Aorta (tissue), 5 donors: ENCODE data around the gene PAF1. TPM values are rescaled to one million over a fixed set of nuclear protein-coding genes. Genes with fewer than 3 reads are reported as not detected.
"Not testable (repeated sequence)": the region's sequence is repeated elsewhere in the genome, so short reads cannot be mapped to it uniquely, and the experiment has no call there.

Source experiments
- ATAC-seq: fragments of 200-7000 bp; cut with Tn5 transposase; one replicate; pipeline ENCODE4 v1.9.1; 2022; ENCODE audit warnings: moderate library complexity; ENCODE audit not compliant: low FRiP score
- DNase-seq, 2 donors: peaks; one replicate each; pipeline ENCODE4 v3.0.0-alpha.2; 2020
- H3K27ac ChIP-seq, 2 donors: one replicate each; pipeline ENCODE4 v1.5.1; 2013; ENCODE audit warnings: low read length in 2 of 2, mild to moderate bottlenecking in 2 of 2, moderate library complexity in 2 of 2, control low read depth in 1 of 2, inconsistent platforms in 1 of 2, low read depth in 1 of 2
- H3K27me3 ChIP-seq, 2 donors: one replicate each; pipeline ENCODE4 v1.6.1; 2013; ENCODE audit warnings: control low read depth in 1 of 2, low read length in 1 of 2, mild to moderate bottlenecking in 1 of 2, moderate library complexity in 1 of 2; ENCODE audit not compliant: insufficient read depth in 2 of 2, control insufficient read depth in 1 of 2
- H3K36me3 ChIP-seq, 2 donors: one replicate each; pipeline ENCODE4 v1.6.1; 2013; ENCODE audit warnings: control low read depth in 1 of 2, low read length in 1 of 2, mild to moderate bottlenecking in 1 of 2; ENCODE audit not compliant: insufficient read depth in 2 of 2, control insufficient read depth in 1 of 2
- H3K4me1 ChIP-seq, 2 donors: one replicate each; pipeline ENCODE4 v1.6.1; 2013; ENCODE audit warnings: low read length in 2 of 2, control low read depth in 1 of 2, mild to moderate bottlenecking in 1 of 2, moderate library complexity in 1 of 2; ENCODE audit not compliant: insufficient read depth in 2 of 2, control insufficient read depth in 1 of 2
- H3K4me3 ChIP-seq, 2 donors: one replicate each; pipeline ENCODE4 v1.5.1; 2013; ENCODE audit warnings: low read length in 2 of 2, control low read depth in 1 of 2, mild to moderate bottlenecking in 1 of 2
- H3K9me3 ChIP-seq: one replicate; pipeline ENCODE4 v1.6.1; 2013; ENCODE audit warnings: mild to moderate bottlenecking, low read length; ENCODE audit not compliant: control insufficient read depth
- WGBS, 2 donors: extraction: QIAGEN DNeasy Blood & Tissue Kit; methylation state at CpG; one replicate each; pipeline ENCODE4 v1.1.7; 2013; 5-methylcytosine and 5-hydroxymethylcytosine counted together
- intact Hi-C, 2 donors: fragments of 100-400 bp; cut with DNase I; formaldehyde crosslinking; loops; one replicate each; pipeline versions ENCODE4 v1.14.2 to v1.15.0; 2022
- polyA plus RNA-seq, 2 donors: library from polyadenylated mRNA; stranded (reverse); fragments of 200-250 nt; gene quantifications; one replicate each; pipeline ENCODE4 v1.2.3, GENCODE V29; 2013
- total RNA-seq, 2 donors: library from RNA; stranded (reverse); fragmentation: NEBNext Ultra II Directional; extraction: Animal tissue kit (Norgen Biotek cat#: 25700); gene quantifications; one replicate each; pipeline ENCODE4 v1.2.1, GENCODE V29; 2021
- donor health status: healthy with polysubstance abuse.
- donor health status: Bipolar disorder and iron deficiency.
- donor health status: DM: no; HTN: no; CAD: no.
- donor health status: DM: no; HTN: no; CAD: no.
- donor health status: DM: yes; HTN: yes; CAD: no.

PAF1 gene
- total and polyA plus RNA-seq, 4 donors, result 27.7 to 43.8 (median 34.2) TPM

DNA sequence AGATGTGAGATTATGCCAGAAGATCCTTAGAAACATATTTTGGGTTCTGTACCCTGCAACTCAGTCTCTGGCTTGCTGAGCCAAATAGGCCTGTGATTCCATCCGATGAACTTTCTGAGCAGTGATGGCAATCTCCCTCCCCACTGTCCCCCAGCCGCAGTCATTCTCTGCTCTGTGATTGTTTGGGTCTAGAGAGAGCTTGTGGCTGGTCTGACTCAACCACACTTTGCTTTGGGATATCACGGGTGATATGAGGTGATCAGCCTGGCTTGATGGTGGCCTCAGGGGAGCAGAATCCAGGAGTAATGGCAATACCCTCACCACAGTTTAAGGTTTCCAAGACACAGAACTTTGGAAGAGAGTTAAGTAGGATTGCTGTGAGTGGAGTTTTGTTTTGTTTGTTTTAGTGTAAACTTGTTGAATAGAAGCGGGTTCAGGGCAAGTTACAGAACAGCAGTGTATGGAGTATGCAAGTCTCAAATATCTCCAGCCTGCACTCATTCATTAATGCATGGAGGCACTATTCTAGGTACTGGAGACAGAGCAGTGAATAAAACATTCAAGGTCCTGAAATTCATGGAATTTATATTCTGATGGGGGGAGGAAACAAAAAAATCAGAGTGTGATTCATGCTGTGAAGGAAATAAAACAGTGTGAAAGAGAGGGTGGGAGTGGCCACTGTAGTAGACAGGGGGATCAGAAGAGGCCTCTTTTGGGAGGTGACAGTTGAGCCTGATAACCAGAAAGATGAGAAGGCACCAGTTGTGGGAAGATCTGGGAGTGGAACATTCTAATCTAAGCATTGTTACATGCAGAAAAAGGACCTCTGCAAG is 43.4 kb downstream of the PAF1 start:
- Histone ChIP-seq H3K27me3 (no peaks in the 10 kb centered on the region), H3K27ac (peak overlapping the region in 1 of 2 donors; percentile 21), H3K36me3 (peaks cover 0 to 2% of the 10 kb centered on the region in 2 donors), H3K4me3 (no peak overlapping the region), H3K4me1 (peaks cover 0 to 3% of the 10 kb centered on the region in 2 donors), H3K9me3 (no peaks in the 10 kb centered on the region)
- 67 to 76% methylated on average over 4 of the region's 4 CpGs for WGBS, 2 donors
- intact Hi-C loops, result loop anchor here in 1 of 2 donors (10.0 kb wide), 1 partner anchor 187 kb away; the partner anchor contains the start of gene EID2B
- DNase-seq (peak; percentile 18 to 45), ATAC-seq (no peak)

- H3K27ac ChIP-seq, result no peak overlapping the region
- DNase-seq (peak; percentile 8 to 31), ATAC-seq (no peak)
- H3K36me3 ChIP-seq, result peaks cover 0 to 2% of the 10 kb centered on the region in 2 donors
- H3K9me3 ChIP-seq, result no peaks in the 10 kb centered on the region
- no peak overlapping the region for H3K4me3 ChIP-seq
- 66 to 67% methylated on average over 1 of the region's 1 CpG for WGBS, 2 donors
- H3K4me1 ChIP-seq, result peaks cover 0 to 3% of the 10 kb centered on the region in 2 donors
- intact Hi-C loops, result loop anchor here in 1 of 2 donors (10.0 kb wide), 1 partner anchor 189 kb away; the partner anchor contains the start of gene EID2B
- no peaks in the 10 kb centered on the region for H3K27me3 ChIP-seq
Observed at GRCh38 chr19:39345956-39346355, 45.0 kb downstream of the PAF1 start.

- Histone ChIP-seq H3K27me3 (no peaks in the 10 kb centered on the region), H3K27ac (peak overlapping the region; percentile 13 to 52), H3K4me1 (peaks cover 0 to under 1% of the 10 kb centered on the region in 2 donors), H3K36me3 (no peaks in the 10 kb centered on the region), H3K4me3 (peak overlapping the region; percentile 92 to 99), H3K9me3 (no peaks in the 10 kb centered on the region)
- DNase-seq, result peak; percentile 59 to 80
- ATAC-seq, result no peak
- intact Hi-C loops, result loop anchor here (1.0 to 10.0 kb wide), 4 partner anchors 49 to 215 kb away; partner anchors contain the start of genes EID2B (in 2 of the 2), MED29 (in 1 of the 2), PAF1 (in 1 of the 2) and PAK4 (in 1 of the 2)
- 1% methylated on average over 26 to 51 of the region's 51 CpGs for WGBS, 2 donors
Observed at GRCh38 chr19:39342647-39343305, 48.1 kb downstream of the PAF1 start.

DNA sequence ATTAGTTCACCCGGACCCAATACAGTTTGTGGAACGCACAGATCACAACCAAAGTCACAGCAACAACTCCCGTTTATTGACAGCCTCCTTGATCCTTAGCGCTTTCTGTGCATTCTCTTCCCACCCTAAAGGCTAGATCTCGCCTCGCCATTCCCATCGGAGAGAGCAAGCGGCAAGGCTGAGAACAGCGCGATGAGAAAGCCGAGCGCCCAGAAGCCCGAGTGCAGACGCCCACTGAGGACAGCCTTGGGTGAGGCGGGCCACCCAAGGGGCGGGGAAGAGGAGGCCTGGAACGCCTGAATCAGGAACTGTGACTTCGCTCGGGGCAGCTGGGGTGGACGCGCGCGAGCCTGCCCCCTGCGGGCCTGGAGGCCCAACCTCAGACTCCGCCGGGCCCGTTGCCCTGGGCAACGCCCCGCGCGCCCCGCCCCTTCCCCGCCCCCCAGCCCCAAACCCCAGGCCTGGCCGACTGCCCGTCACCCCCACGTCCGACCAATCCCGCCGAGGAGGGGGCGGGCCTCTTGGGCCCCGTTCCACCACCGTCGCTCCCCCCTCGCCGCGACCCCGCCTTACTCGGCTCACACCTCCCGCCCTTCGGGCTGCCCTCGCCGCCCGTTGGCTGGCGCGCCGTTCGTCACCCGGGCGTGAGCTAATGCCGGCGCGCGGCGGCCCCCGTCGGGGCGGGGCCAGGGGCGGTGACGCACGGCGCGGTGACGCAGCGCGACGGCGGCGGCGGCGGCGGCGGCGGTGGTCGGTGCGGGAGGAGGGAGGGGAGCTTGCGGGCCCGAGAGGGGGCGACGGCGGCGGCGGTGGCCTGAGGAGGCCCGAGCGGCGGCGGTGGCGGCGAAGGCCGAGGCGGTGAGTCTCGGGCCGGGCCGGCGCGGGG is 48.9 kb downstream of the PAF1 start, which contains the start of gene SAMD4B:
SAMD4B (plus strand) TSS at position 703 of the 886 bp plus-strand sequence. CDS start 14,473 bp downstream, outside the sequence.
- H3K27me3 ChIP-seq, result no peaks in the 10 kb centered on the region
- peak; percentile 99 for DNase-seq
- no peaks in the 10 kb centered on the region for H3K9me3 ChIP-seq
- H3K4me1 ChIP-seq, result no peaks in the 10 kb centered on the region
- peak within 1 kb of the TSS; percentile 92 to 99 for H3K4me3 ChIP-seq
- ATAC-seq, result peak; percentile 97
- no peaks in the 10 kb centered on the region for H3K36me3 ChIP-seq
- H3K27ac ChIP-seq, result peak within 1 kb of the TSS; percentile 52 to 65
- intact Hi-C loops, result loop anchor here (1.0 to 10.0 kb wide), 4 partner anchors 49 to 215 kb away; partner anchors contain the start of genes EID2B (in 2 of the 2), MED29 (in 1 of the 2), PAF1 (in 1 of the 2) and PAK4 (in 1 of the 2)
- WGBS, 2 donors, result 1% methylated on average over 42 to 105 of the region's 105 CpGs

- Histone ChIP-seq H3K27ac (peak overlapping the region in 1 of 2 donors; percentile 65), H3K36me3 (no peaks in the 10 kb centered on the region), H3K4me3 (peak overlapping the region; percentile 50 to 89), H3K4me1 (no peaks in the 10 kb centered on the region), H3K9me3 (no peaks in the 10 kb centered on the region), H3K27me3 (no peaks in the 10 kb centered on the region)
- peak in 1 of 2 donors; percentile 54 for DNase-seq
- intact Hi-C loops, result loop anchor here (5.0 to 10.0 kb wide), 3 partner anchors 191 to 214 kb away; partner anchors contain the start of genes EID2B (in 2 of the 2) and PAK4 (in 1 of the 2)
- ATAC-seq, result peak; percentile 5
- WGBS, 2 donors, result 3 to 4% methylated on average over 17 of the region's 17 CpGs
Observed at GRCh38 chr19:39341129-39341718, 49.7 kb downstream of the PAF1 start.

- not testable (repeated sequence) for H3K27ac ChIP-seq, H3K36me3 ChIP-seq, H3K4me3 ChIP-seq, ATAC-seq, H3K27me3 ChIP-seq, H3K9me3 ChIP-seq, H3K4me1 ChIP-seq, DNase-seq
- 78 to 81% methylated on average over 7 of the region's 7 CpGs for WGBS, 2 donors
- intact Hi-C loops, result loop anchor here (5.0 to 10.0 kb wide), 3 partner anchors 192 to 213 kb away; partner anchors contain the start of genes EID2B (in 2 of the 2) and PAK4 (in 1 of the 2)
Observed at GRCh38 chr19:39340156-39340555, 50.8 kb downstream of the PAF1 start.

GRCh38 chr19:39339674-39340073 is 51.2 kb downstream of the PAF1 start:
- no peaks in the 10 kb centered on the region for H3K4me1 ChIP-seq
- H3K4me3 ChIP-seq, result no peak overlapping the region
- ATAC-seq, result no peak
- H3K27me3 ChIP-seq, result no peaks in the 10 kb centered on the region
- H3K27ac ChIP-seq, result no peak overlapping the region
- 96 to 100% methylated on average over 1 of the region's 1 CpG for WGBS, 2 donors
- intact Hi-C loops, result loop anchor here (5.0 to 10.0 kb wide), 3 partner anchors 193 to 212 kb away; partner anchors contain the start of genes EID2B (in 2 of the 2) and PAK4 (in 1 of the 2)
- H3K36me3 ChIP-seq, result no peaks in the 10 kb centered on the region
- DNase-seq, result no peak
- no peaks in the 10 kb centered on the region for H3K9me3 ChIP-seq
